GM18505 (cell line): ENCODE measurements around the gene TSPAN18.

Experiments used
- ATAC-seq: cut with Tn5 transposase; IDR thresholded peaks from one replicate; pipeline ENCODE4 v1.9.1; 2021; ENCODE audit not compliant: unreplicated experiment
- POLR2A ChIP-seq: IDR thresholded peaks from 4 replicates; pipeline ENCODE4 v1.6.1; 2011; ENCODE audit warnings: borderline replicate concordance; ENCODE audit not compliant: insufficient read depth, insufficient read length; ENCODE audit errors: extremely low read depth

Gene TSPAN18

GRCh38 chr11:44942029-44942955 lies 215.5 kb downstream of the TSPAN18 start:
- no peak for ATAC-seq
- TF ChIP-seq POLR2A = no peak

- ATAC-seq = peak; percentile 84
- TF ChIP-seq POLR2A = no peak
Measured at GRCh38 chr11:44943118-44943517, 216.4 kb downstream of the TSPAN18 start.

GRCh38 chr11:44943696-44944095 lies 216.9 kb downstream of the TSPAN18 start:
- ATAC-seq = no peak
- TF ChIP-seq POLR2A = no peak

GRCh38 chr11:44944181-44944852 lies 217.6 kb downstream of the TSPAN18 start:
- TF ChIP-seq POLR2A = no peak
- no peak for ATAC-seq

- no peak for TF ChIP-seq POLR2A
- no peak for ATAC-seq
Measured at GRCh38 chr11:44944853-44945235, 218.1 kb downstream of the TSPAN18 start.

- TF ChIP-seq POLR2A = no peak
Measured at GRCh38 chr11:44945666-44946065, 218.9 kb downstream of the TSPAN18 start.

GRCh38 chr11:44946263-44946662 lies 219.5 kb downstream of the TSPAN18 start:
- no peak for TF ChIP-seq POLR2A
- no peak for ATAC-seq

More at GRCh38 chr11:44945666-44946065, 218.9 kb downstream of the TSPAN18 start:
- no peak for ATAC-seq

- TF ChIP-seq POLR2A = no peak
- no peak for ATAC-seq
Measured at GRCh38 chr11:44947114-44947513, 220.4 kb downstream of the TSPAN18 start.

- TF ChIP-seq POLR2A = no peak
- no peak for ATAC-seq
Measured at GRCh38 chr11:44948155-44948554, 221.4 kb downstream of the TSPAN18 start.

- no peak for TF ChIP-seq POLR2A
- no peak for ATAC-seq
Measured at GRCh38 chr11:44949160-44950030, 222.6 kb downstream of the TSPAN18 start.

- ATAC-seq = no peak
- no peak for TF ChIP-seq POLR2A
Measured at GRCh38 chr11:44950031-44950624, 223.4 kb downstream of the TSPAN18 start.

- ATAC-seq = no peak
- no peak for TF ChIP-seq POLR2A
Measured at GRCh38 chr11:44950625-44951476, 224.1 kb downstream of the TSPAN18 start, which contains the start of gene TP53I11. Gene TP53I11 (minus strand): TSS chr11:44950883. CDS start chr11:44938335, 12,548 bp downstream.
